PC-9 (cell line): ENCODE results near the gene HIPK4.

ENCODE experiments used
- EZH2 ChIP-seq: fragments of 200-600 bp; sonication (generic); IDR thresholded peaks from 2 replicates; pipeline ENCODE4 v1.8.0; 2017; ENCODE audit warnings: antibody characterized with exemption, low read depth
- TF ChIP-seq, protein P1 (sequence below): fragments of 200-600 bp; sonication (generic); conservative IDR thresholded peaks from 2 replicates; pipeline ENCODE4 v1.6.1; 2017; ENCODE audit warnings: mixed run types, antibody characterized with exemption, mild to moderate bottlenecking, moderate library complexity

DNA sequence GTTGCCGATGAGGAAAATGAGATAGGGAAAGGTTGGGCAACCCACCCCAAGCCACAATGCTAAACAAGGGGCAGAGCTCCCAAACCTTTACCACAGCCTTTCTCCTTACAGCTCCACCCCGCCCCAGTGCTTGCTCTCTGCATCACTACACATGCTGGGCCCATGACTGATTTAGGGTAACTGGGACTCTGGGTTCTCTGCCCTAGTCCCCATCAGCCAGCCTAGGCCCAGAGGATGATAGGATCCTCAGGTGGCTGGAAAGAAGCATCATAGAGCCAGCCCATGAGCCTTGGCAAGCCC lies 53.4 kb downstream of the HIPK4 start:
- TF ChIP-seq, protein P1, sequence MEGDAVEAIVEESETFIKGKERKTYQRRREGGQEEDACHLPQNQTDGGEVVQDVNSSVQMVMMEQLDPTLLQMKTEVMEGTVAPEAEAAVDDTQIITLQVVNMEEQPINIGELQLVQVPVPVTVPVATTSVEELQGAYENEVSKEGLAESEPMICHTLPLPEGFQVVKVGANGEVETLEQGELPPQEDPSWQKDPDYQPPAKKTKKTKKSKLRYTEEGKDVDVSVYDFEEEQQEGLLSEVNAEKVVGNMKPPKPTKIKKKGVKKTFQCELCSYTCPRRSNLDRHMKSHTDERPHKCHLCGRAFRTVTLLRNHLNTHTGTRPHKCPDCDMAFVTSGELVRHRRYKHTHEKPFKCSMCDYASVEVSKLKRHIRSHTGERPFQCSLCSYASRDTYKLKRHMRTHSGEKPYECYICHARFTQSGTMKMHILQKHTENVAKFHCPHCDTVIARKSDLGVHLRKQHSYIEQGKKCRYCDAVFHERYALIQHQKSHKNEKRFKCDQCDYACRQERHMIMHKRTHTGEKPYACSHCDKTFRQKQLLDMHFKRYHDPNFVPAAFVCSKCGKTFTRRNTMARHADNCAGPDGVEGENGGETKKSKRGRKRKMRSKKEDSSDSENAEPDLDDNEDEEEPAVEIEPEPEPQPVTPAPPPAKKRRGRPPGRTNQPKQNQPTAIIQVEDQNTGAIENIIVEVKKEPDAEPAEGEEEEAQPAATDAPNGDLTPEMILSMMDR: no peak
- TF ChIP-seq EZH2: no peak
